ENCODE data around the gene RAB3IL1. TPM values are rescaled to one million over a fixed set of nuclear protein-coding genes. Genes with fewer than 3 reads are reported as not detected.
"Not testable (repeated sequence)": the region's sequence is repeated elsewhere in the genome, so short reads cannot be mapped to it uniquely, and the experiment has no call there.

The RAB3IL1 gene
- total and polyA plus RNA-seq, 2 experiments from 2014 or later, result 8.3 to 11.6 TPM

DNA sequence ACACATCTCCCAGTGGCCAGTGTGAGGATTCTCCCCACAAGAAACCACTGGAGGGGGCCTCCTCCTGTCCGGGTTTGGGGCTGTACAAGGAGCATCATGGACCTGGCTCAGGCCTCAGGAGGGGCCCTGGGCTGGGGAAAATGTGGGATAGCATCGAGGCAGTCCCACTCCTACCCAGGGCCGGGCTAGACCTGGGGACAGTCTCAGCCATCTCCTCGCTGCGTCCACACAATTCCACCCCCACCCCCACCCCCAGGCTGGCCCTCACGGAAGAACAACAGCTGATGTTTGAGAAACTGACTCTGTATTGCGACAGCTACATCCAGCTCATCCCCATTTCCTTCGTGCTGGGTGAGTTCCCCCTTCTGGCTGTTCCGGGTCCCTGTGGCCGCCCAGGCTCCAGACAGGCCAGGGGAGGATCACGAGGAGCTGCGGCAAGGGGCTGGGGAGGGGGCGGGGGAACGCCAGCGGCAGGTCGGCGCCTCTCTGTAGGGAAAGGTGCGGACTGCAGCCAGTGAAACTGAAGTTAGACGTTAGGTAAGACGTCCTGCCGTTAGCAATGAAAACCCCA is 37.6 kb upstream of the RAB3IL1 start:
- H3K9me3 ChIP-seq (ENCODE audit: low read depth), result no peaks in the 10 kb centered on the region
- peak; percentile 57 to 93 for DNase-seq (ENCODE audit: low read depth in 1 of 2, low spot score in 1 of 2)
- H3K27me3 ChIP-seq, result peaks cover 15% of the 10 kb centered on the region
- peak overlapping the region; percentile 15 for H3K4me3 ChIP-seq
- H3K36me3 ChIP-seq, result no peaks in the 10 kb centered on the region
- peak; percentile 34 for TF ChIP-seq CTCF (IDR thresholded peaks at IDR 0.05; ENCODE audit: low read depth, low read length)
- H3K27ac ChIP-seq, result no peak overlapping the region
- H3K4me1 ChIP-seq (ENCODE audit: low read depth), result no peaks in the 10 kb centered on the region

GRCh38 chr11:61954106-61954850 is 36.9 kb upstream of the RAB3IL1 start:
- no peak overlapping the region for H3K4me3 ChIP-seq
- no peaks in the 10 kb centered on the region for H3K4me1 ChIP-seq (ENCODE audit: low read depth)
- H3K27me3 ChIP-seq, result peaks cover 15% of the 10 kb centered on the region
- TF ChIP-seq CTCF (IDR thresholded peaks at IDR 0.05; ENCODE audit: low read depth, low read length), result no peak
- no peaks in the 10 kb centered on the region for H3K36me3 ChIP-seq
- no peaks in the 10 kb centered on the region for H3K9me3 ChIP-seq (ENCODE audit: low read depth)
- no peak overlapping the region for H3K27ac ChIP-seq
- DNase-seq (ENCODE audit: low read depth in 1 of 2, low spot score in 1 of 2), result peak in 1 of 2 donors; percentile 46

DNA sequence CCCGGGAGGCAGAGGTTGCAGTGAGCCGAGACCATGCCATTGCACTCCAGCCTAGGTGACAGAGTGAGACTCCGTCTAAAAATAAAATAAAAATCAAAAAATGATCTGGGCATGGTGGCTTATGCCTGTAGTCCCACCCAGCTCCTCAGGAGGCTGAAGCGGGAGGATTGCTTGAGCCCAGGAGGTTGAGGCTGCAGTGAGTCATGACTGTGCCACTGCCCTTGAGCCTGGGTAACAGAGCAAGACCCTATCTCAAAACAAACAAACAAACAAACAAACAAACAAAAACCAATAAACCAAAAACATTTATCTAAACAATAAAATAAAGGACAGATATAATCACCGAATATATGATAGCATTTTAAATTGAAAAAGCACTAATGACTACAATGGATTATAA is 36.3 kb upstream of the RAB3IL1 start:
- H3K27ac ChIP-seq, H3K4me3 ChIP-seq: not testable (repeated sequence)

GRCh38 chr11:61952882-61953281 is 35.5 kb upstream of the RAB3IL1 start:
- Histone ChIP-seq H3K9me3 (ENCODE audit: low read depth) (no peaks in the 10 kb centered on the region), H3K4me3 (no peak overlapping the region), H3K27me3 (peaks cover 15% of the 10 kb centered on the region), H3K36me3 (no peaks in the 10 kb centered on the region), H3K4me1 (ENCODE audit: low read depth) (no peaks in the 10 kb centered on the region), H3K27ac (no peak overlapping the region)
- DNase-seq (ENCODE audit: low read depth in 1 of 2, low spot score in 1 of 2), result no peak
- no peak for TF ChIP-seq CTCF (IDR thresholded peaks at IDR 0.05; ENCODE audit: low read depth, low read length)

More for the DNA sequence above, 36.3 kb upstream of the RAB3IL1 start:
- not testable (repeated sequence) for H3K4me1 ChIP-seq (ENCODE audit: low read depth); H3K36me3 ChIP-seq; H3K9me3 ChIP-seq (ENCODE audit: low read depth); DNase-seq (ENCODE audit: low read depth in 1 of 2, low spot score in 1 of 2)
- H3K27me3 ChIP-seq, result peaks cover 15% of the 10 kb centered on the region

DNA sequence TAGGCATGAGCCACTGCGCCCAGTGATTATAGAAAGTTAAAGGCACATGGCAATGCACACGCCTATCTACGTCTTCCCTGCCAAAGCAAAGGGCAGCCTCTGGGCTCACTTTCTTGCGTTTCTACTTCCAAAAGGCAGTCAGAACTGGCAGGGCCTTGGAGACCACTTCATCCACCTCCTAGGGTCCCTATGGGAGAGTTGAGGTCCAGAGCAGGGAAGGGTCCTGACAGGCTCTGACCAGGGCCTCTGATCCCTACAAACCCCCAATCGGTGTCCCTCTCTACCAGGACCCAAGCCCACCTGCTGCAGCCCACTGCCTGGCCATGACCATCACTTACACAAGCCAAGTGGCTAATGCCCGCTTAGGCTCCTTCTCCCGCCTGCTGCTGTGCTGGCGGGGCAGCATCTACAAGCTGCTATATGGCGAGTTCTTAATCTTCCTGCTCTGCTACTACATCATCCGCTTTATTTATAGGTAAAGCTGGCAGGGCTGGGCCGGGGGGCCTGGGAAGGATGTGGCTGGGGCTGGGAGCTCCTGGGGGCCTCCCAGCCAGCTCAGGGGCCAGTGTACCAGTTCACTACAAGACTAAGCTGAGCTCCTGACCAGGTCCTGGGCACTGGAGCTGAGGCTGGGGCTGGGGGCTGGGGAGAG is 34.2 kb upstream of the RAB3IL1 start:
- Histone ChIP-seq H3K36me3 (no peaks in the 10 kb centered on the region), H3K27me3 (peaks cover 15% of the 10 kb centered on the region), H3K4me1 (ENCODE audit: low read depth) (no peaks in the 10 kb centered on the region), H3K4me3 (no peak overlapping the region), H3K27ac (no peak overlapping the region), H3K9me3 (ENCODE audit: low read depth) (no peaks in the 10 kb centered on the region)
- no peak for DNase-seq (ENCODE audit: low read depth in 1 of 2, low spot score in 1 of 2)
- no peak for TF ChIP-seq CTCF (IDR thresholded peaks at IDR 0.05; ENCODE audit: low read depth, low read length)

DNA sequence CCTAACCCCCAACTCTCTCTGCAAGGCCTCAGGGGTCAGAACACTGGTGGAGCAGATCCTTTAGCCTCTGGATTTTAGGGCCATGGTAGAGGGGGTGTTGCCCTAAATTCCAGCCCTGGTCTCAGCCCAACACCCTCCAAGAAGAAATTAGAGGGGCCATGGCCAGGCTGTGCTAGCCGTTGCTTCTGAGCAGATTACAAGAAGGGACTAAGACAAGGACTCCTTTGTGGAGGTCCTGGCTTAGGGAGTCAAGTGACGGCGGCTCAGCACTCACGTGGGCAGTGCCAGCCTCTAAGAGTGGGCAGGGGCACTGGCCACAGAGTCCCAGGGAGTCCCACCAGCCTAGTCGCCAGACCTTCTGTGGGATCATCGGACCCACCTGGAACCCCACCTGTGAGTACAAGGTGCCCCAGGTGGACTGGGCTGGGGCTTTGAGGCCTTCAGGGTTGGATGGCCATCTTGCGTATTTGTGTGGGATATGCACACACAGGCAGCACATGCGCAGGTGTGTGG is 32.7 kb upstream of the RAB3IL1 start, which contains the start of gene BEST1:
Gene BEST1, plus strand, starts transcription at position 317 of the 513 bp plus-strand sequence. CDS start 1,456 bp downstream, outside the sequence.
- Histone ChIP-seq H3K4me3 (no peak within 1 kb of the TSS), H3K36me3 (no peaks in the 10 kb centered on the region), H3K27me3 (peaks cover 7% of the 10 kb centered on the region), H3K27ac (no peak within 1 kb of the TSS), H3K9me3 (ENCODE audit: low read depth) (no peaks in the 10 kb centered on the region), H3K4me1 (ENCODE audit: low read depth) (no peaks in the 10 kb centered on the region)
- no peak for DNase-seq (ENCODE audit: low read depth in 1 of 2, low spot score in 1 of 2)
- TF ChIP-seq CTCF (IDR thresholded peaks at IDR 0.05; ENCODE audit: low read depth, low read length), result no peak
